Tibial artery (tissue), 4 donors: Measurements from ENCODE around the gene MTCH1.
"Not testable (repeated sequence)": the region's sequence is repeated elsewhere in the genome, so short reads cannot be mapped to it uniquely, and the experiment has no call there.

Source experiments
- DNase-seq, 2 donors: peaks; one replicate each; pipeline ENCODE4 v3.0.0-alpha.2; 2019
- H3K27ac ChIP-seq, 2 donors: fragments of 200-600 bp; sonication (generic) in 1 of 2; 1 replicate in 1 of 2; 2 replicates in 1 of 2; pipeline ENCODE4 v1.5.1; 2018 to 2019; ENCODE audit warnings: mild to moderate bottlenecking in 1 of 2
- H3K27me3 ChIP-seq, 2 donors: fragments of 200-600 bp; sonication (generic) in 1 of 2; one replicate each; pipeline versions ENCODE4 v1.5.1 to v1.6.0; 2016 to 2019
- H3K36me3 ChIP-seq, 3 donors: fragments of 200-600 bp; sonication (generic) in 2 of 3; one replicate each; pipeline ENCODE4 v1.5.1; 2016 to 2019; ENCODE audit warnings: mild to moderate bottlenecking in 2 of 3
- H3K4me1 ChIP-seq, 4 donors: fragments of 200-600 bp; sonication (generic) in 2 of 4; 1 replicate in 3 of 4; 2 replicates in 1 of 4; pipeline ENCODE4 v1.5.1; 2016 to 2019
- H3K4me3 ChIP-seq, 2 donors: fragments of 200-600 bp; sonication (generic) in 1 of 2; 1 replicate in 1 of 2; 2 replicates in 1 of 2; pipeline ENCODE4 v1.5.1; 2018 to 2019; ENCODE audit warnings: mild to moderate bottlenecking in 2 of 2
- H3K9me3 ChIP-seq, 3 donors: fragments of 200-600 bp; sonication (generic) in 1 of 3; one replicate each; pipeline ENCODE4 v1.5.1; 2016 to 2019
- intact Hi-C: fragments of 100-400 bp; cut with DNase I; formaldehyde crosslinking; loops from one replicate; pipeline ENCODE4 v1.15.0; 2023; ENCODE audit warnings: low total_unique reads
- TF ChIP-seq, protein P1 (sequence below), 2 experiments: fragments of 200-600 bp in 1 of 2; fragments of 450-650 bp in 1 of 2; IDR thresholded peaks; one replicate each; pipeline ENCODE4 v1.5.1; 2017 to 2019; ENCODE audit warnings: antibody characterized with exemption in 2 of 2, mild to moderate bottlenecking in 1 of 2, moderate library complexity in 1 of 2

MTCH1 gene

DNA sequence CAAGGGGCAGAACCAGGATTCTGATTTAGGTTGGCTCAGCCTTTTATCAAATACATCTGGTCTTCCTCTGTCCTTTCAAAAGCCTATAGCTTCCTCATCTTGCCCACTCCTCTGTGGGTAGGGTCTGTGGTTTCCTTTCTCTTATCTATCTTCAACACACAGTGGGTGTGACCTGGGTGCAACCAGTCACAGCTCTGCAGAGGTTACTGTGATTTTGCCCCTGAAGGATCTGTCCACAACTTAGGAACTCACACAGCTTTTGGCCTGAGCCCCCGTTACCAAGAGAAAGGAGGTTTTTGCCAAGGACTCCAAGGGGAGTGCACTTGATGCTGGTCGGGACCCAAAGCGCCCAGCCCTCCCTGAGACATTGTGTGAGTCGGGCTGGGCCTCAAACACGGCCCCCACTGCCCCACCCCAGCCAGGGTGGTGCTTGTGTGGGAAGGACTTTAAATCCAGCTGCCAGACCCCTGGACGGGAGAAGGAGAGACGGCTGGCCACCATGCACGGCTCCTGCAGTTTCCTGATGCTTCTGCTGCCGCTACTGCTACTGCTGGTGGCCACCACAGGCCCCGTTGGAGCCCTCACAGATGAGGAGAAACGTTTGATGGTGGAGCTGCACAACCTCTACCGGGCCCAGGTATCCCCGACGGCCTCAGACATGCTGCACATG is 31.6 kb downstream of the MTCH1 start, which contains the start of gene PI16:
Gene PI16 (plus strand): TSS at position 477 of the 670 bp plus-strand sequence. CDS start 23 bp downstream, at position 500.
- TF ChIP-seq, protein P1, sequence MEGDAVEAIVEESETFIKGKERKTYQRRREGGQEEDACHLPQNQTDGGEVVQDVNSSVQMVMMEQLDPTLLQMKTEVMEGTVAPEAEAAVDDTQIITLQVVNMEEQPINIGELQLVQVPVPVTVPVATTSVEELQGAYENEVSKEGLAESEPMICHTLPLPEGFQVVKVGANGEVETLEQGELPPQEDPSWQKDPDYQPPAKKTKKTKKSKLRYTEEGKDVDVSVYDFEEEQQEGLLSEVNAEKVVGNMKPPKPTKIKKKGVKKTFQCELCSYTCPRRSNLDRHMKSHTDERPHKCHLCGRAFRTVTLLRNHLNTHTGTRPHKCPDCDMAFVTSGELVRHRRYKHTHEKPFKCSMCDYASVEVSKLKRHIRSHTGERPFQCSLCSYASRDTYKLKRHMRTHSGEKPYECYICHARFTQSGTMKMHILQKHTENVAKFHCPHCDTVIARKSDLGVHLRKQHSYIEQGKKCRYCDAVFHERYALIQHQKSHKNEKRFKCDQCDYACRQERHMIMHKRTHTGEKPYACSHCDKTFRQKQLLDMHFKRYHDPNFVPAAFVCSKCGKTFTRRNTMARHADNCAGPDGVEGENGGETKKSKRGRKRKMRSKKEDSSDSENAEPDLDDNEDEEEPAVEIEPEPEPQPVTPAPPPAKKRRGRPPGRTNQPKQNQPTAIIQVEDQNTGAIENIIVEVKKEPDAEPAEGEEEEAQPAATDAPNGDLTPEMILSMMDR (IDR thresholded peaks at IDR 0.05) = no peak
- Histone ChIP-seq H3K9me3 (no peaks in the 10 kb centered on the region), H3K36me3 (no peaks in the 10 kb centered on the region), H3K4me1 (no peaks in the 10 kb centered on the region), H3K27ac (no peak within 1 kb of the TSS), H3K27me3 (no peaks in the 10 kb centered on the region), H3K4me3 (no peak within 1 kb of the TSS)
- intact Hi-C loops = no loop called here
- DNase-seq = no peak

DNA sequence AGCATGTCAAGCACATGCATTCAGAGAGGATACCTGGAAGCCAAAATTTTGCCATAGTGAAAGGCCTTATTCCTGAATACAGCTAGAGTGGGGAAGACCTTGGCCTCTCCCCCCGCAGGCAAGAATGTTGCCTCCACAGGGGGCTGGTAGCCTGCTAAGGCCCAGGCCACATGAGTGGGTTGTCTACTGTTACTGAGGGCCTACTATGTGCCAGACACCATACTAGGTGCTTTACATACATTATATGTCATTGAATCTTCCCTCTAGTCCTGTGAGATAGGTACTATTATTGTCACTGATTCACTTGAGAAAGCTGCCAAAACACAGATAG is 32.1 kb downstream of the MTCH1 start:
- no peaks in the 10 kb centered on the region for H3K36me3 ChIP-seq
- H3K27ac ChIP-seq = no peak overlapping the region
- H3K4me1 ChIP-seq = no peaks in the 10 kb centered on the region
- DNase-seq = no peak
- no peaks in the 10 kb centered on the region for H3K9me3 ChIP-seq
- H3K4me3 ChIP-seq = no peak overlapping the region
- intact Hi-C loops = no loop called here
- H3K27me3 ChIP-seq = no peaks in the 10 kb centered on the region
- TF ChIP-seq, protein P1 (IDR thresholded peaks at IDR 0.05) = no peak

DNA sequence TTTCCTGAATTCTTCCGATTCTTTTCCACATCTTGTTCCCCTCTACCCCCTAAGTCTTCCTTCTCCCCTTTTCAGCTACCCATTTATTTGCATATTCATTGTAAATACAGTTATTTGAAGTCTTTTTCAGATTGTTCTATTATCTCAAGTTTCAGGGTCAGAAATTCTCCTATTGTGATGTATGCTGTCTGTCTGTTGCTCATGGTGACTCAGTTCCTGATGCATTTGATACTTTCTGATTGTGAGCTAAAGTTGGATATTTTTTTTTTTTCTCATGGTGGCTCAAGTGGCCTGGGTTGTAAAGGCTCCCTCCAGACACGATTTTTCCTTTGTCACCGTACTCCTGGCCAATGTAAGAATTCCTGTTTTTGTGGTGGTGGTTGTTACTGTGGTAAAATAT is 36.4 kb downstream of the MTCH1 start:
- H3K9me3 ChIP-seq = no peaks in the 10 kb centered on the region
- no peak overlapping the region for H3K27ac ChIP-seq
- no peaks in the 10 kb centered on the region for H3K4me1 ChIP-seq
- DNase-seq = no peak
- no peak overlapping the region for H3K4me3 ChIP-seq
- TF ChIP-seq, protein P1 (IDR thresholded peaks at IDR 0.05) = no peak
- no peaks in the 10 kb centered on the region for H3K27me3 ChIP-seq
- no peaks in the 10 kb centered on the region for H3K36me3 ChIP-seq
- intact Hi-C loops = no loop called here

DNA sequence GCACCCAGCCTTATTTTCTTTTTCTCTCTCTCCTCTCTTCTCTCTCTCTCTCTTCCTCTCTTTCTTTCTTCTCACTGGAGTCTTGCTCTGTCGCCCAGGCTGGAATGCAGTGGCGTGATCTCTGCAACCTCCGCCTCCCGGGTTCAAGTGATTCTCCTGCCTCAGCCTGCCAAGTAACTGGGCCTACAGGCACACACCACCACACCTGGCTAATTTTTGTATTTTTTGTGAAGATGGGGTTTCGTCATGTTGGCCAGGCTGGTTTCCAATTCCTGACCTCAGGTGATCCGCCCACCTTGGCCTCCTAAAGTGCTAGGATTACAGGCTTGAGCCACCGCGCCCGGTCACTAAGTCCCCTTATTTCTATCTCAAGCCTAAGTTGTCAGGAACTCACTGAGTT is 36.9 kb downstream of the MTCH1 start:
- intact Hi-C loops, DNase-seq, H3K4me3 ChIP-seq, H3K27me3 ChIP-seq, H3K27ac ChIP-seq, H3K4me1 ChIP-seq, H3K9me3 ChIP-seq, H3K36me3 ChIP-seq: not testable (repeated sequence)

DNA sequence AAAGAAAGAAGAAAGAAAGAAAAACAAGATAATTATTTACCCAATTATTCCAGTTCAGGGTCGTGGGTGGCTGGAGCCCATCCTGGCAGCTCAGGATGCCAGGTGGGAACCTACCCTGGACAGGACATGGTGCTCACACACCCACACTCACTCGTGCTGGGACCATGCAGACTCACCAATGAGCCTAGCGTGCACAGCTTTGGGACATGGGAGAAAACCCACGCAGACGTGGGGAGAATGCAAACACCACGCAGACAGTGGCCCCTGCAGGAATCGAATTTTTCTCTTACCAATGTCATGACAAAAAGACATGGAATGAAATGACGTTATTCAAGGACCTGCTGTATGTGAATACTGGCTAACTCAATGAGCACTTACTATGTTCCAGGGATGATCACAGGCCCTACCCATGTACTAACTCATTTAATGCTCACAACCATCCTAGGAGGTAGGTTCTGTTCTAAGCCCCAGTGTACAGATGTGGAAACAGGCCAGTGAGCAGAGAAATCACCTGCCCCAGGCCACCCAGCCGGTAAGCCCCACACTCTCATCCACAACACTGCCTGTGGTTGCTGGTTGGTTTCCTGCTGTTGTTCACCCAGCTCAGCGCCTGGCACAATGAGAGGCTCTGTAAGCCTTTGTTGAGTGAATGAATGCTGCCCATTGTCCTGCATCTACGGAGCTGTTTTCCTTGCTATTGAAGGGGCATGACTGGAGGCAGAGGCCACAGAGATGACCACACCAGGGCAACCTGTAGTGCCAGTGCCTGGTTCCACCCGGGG is 38.2 kb downstream of the MTCH1 start:
- Histone ChIP-seq H3K27me3 (no peaks in the 10 kb centered on the region), H3K27ac (no peak overlapping the region), H3K4me1 (no peaks in the 10 kb centered on the region), H3K36me3 (no peaks in the 10 kb centered on the region), H3K4me3 (no peak overlapping the region), H3K9me3 (no peaks in the 10 kb centered on the region)
- TF ChIP-seq, protein P1 (IDR thresholded peaks at IDR 0.05) = no peak
- intact Hi-C loops = no loop called here
- no peak for DNase-seq

DNA sequence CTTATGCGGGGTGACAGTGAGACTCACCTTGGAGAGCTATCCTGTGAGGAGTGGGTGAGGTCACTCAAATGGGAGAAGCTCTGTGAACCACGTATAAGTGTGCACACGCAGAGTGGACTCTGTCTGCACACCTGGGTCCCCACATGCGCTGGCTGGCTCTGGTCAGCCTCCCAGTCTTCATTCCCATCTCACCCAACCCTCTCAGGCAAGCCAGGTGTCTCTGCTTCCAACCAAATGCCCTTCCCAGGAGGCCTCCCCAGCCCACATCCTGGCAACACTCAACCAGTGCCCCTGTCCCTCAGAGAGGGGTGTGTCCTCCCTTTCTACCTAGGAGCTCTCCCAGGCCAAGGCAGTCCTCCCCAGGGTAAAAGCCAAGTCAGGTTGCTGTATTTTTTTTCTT is 39.5 kb downstream of the MTCH1 start:
- Histone ChIP-seq H3K27ac (no peak overlapping the region), H3K27me3 (no peaks in the 10 kb centered on the region), H3K4me3 (no peak overlapping the region), H3K4me1 (no peaks in the 10 kb centered on the region), H3K36me3 (no peaks in the 10 kb centered on the region), H3K9me3 (no peaks in the 10 kb centered on the region)
- no peak for DNase-seq
- intact Hi-C loops = no loop called here
- TF ChIP-seq, protein P1 (IDR thresholded peaks at IDR 0.05) = no peak
